Measurements from ENCODE around the gene ABCA6. TPM values are rescaled to one million over a fixed set of nuclear protein-coding genes. Genes with fewer than 3 reads are reported as not detected.

ABCA6 gene
- total and polyA plus RNA-seq, 2 of the 13 experiments (the other 11 are each of a cell fraction or from before 2014, with no cell fraction given) = 0.05 to 0.11 TPM

DNA sequence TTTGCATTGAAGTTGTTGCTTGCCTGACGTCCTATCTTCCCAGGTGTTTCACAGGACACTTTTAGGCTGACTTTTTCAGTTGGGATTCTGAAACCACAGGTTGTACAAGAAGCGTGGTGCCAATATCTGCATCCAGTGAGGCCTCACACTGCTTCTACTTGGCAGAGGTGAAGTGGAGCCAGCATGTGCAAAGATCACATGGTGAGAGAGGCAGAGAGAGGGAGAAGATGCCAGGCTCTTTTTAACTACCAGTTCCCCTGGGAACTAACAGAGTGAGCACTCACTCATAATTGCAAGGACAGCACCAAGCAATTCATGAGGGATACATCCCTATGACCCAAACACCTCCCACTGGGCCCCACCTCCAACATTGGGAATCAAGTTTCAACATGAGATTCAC is 5.8 kb upstream of the ABCA6 start:
- no peak for DNase-seq (ENCODE audit: low spot score)
- in situ Hi-C loops (cut with HindIII; ENCODE audit: extremely low pct_ligation_motif_present, low pct_unique_long_range_greater_than_20kb) = no loop called here
- Histone ChIP-seq H4K20me1 (ENCODE audit: insufficient read depth, low read length) (no peaks in the 10 kb centered on the region), H3K9me3 (ENCODE audit: low read length) (no peaks in the 10 kb centered on the region), H3K27ac (ENCODE audit: extremely low read length, insufficient read depth, low read length) (no peak overlapping the region), H3K4me3 (replicated peaks in 1 of 3; ENCODE audit: insufficient read depth in 1 of 3, low read depth in 2 of 3, low read length in 3 of 3) (no peak overlapping the region), H3K36me3 (replicated peaks in 1 of 2; ENCODE audit: control insufficient read depth in 1 of 2, insufficient read depth in 2 of 2, low read length in 2 of 2) (no peaks in the 10 kb centered on the region), H2AFZ (ENCODE audit: low read length) (no peak overlapping the region), H3K4me1 (ENCODE audit: insufficient read depth, low read length) (peaks cover under 1% of the 10 kb centered on the region), H3K4me2 (ENCODE audit: low read depth, low read length) (no peak overlapping the region), H3K79me2 (ENCODE audit: insufficient read depth, low read length) (no peaks in the 10 kb centered on the region), H3K9ac (ENCODE audit: insufficient read depth, low read depth, low read length) (no peak overlapping the region), H3K27me3 (ENCODE audit: control insufficient read depth in 1 of 2, insufficient read depth in 2 of 2, low read length in 2 of 2) (peaks cover 0 to 5% of the 10 kb centered on the region in 2 experiments; a peak in 1 of 5 replicates)
- TF ChIP-seq ZNF784 (CRISPR knock-in tag; IDR thresholded peaks at IDR 0.05; ENCODE audit: borderline replicate concordance) (no peak), ARID2 (CRISPR knock-in tag; IDR thresholded peaks at IDR 0.05; ENCODE audit: borderline replicate concordance) (no peak), ZNF772 (CRISPR knock-in tag; IDR thresholded peaks at IDR 0.05) (no peak), MAF1 (CRISPR knock-in tag; IDR thresholded peaks at IDR 0.05; ENCODE audit: borderline replicate concordance) (no peak), NFE2L2 (IDR thresholded peaks at IDR 0.05; ENCODE audit: low read length) (no peak), KDM5B (CRISPR knock-in tag; IDR thresholded peaks at IDR 0.05; ENCODE audit: borderline replicate concordance) (no peak), ZSCAN20 (CRISPR knock-in tag; IDR thresholded peaks at IDR 0.05; ENCODE audit: borderline replicate concordance) (no peak), MTA1 (CRISPR knock-in tag; IDR thresholded peaks at IDR 0.05; ENCODE audit: borderline replicate concordance) (no peak), MTA3 (CRISPR knock-in tag; IDR thresholded peaks at IDR 0.05) (no peak), ZNF317 (CRISPR knock-in tag; IDR thresholded peaks at IDR 0.05) (no peak), BRCA1 (CRISPR knock-in tag; IDR thresholded peaks at IDR 0.05) (no peak), ZNF746 (CRISPR knock-in tag; IDR thresholded peaks at IDR 0.05) (no peak), NR1H2 (CRISPR knock-in tag; IDR thresholded peaks at IDR 0.05; ENCODE audit: borderline replicate concordance, low read depth) (no peak)
- TF ChIP-seq, protein P1, sequence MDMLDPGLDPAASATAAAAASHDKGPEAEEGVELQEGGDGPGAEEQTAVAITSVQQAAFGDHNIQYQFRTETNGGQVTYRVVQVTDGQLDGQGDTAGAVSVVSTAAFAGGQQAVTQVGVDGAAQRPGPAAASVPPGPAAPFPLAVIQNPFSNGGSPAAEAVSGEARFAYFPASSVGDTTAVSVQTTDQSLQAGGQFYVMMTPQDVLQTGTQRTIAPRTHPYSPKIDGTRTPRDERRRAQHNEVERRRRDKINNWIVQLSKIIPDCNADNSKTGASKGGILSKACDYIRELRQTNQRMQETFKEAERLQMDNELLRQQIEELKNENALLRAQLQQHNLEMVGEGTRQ (IDR thresholded peaks at IDR 0.05; ENCODE audit: low read depth, low read length) = no peak
- TF ChIP-seq, protein P1 (CRISPR knock-in tag; IDR thresholded peaks at IDR 0.05; ENCODE audit: borderline replicate concordance) = no peak
- TF ChIP-seq, protein P2, sequence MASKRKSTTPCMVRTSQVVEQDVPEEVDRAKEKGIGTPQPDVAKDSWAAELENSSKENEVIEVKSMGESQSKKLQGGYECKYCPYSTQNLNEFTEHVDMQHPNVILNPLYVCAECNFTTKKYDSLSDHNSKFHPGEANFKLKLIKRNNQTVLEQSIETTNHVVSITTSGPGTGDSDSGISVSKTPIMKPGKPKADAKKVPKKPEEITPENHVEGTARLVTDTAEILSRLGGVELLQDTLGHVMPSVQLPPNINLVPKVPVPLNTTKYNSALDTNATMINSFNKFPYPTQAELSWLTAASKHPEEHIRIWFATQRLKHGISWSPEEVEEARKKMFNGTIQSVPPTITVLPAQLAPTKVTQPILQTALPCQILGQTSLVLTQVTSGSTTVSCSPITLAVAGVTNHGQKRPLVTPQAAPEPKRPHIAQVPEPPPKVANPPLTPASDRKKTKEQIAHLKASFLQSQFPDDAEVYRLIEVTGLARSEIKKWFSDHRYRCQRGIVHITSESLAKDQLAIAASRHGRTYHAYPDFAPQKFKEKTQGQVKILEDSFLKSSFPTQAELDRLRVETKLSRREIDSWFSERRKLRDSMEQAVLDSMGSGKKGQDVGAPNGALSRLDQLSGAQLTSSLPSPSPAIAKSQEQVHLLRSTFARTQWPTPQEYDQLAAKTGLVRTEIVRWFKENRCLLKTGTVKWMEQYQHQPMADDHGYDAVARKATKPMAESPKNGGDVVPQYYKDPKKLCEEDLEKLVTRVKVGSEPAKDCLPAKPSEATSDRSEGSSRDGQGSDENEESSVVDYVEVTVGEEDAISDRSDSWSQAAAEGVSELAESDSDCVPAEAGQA (IDR thresholded peaks at IDR 0.05; ENCODE audit: low read depth) = no peak
- TF ChIP-seq, protein P2 (CRISPR knock-in tag; IDR thresholded peaks at IDR 0.05; ENCODE audit: borderline replicate concordance) = no peak
- TF ChIP-seq, protein P3, sequence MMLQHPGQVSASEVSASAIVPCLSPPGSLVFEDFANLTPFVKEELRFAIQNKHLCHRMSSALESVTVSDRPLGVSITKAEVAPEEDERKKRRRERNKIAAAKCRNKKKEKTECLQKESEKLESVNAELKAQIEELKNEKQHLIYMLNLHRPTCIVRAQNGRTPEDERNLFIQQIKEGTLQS (CRISPR knock-in tag; IDR thresholded peaks at IDR 0.05) = no peak
- ChIA-PET POLR2A (no interaction called here), CTCF (ENCODE audit: low intra/inter-chr PET ratio, low total read pairs) (no interaction called here)
- WGBS (ENCODE audit: low lambda C conversion rate) = 41% methylated on average over 2 of the region's 2 CpGs
- intact Hi-C loops (cut with micrococcal nuclease; ENCODE audit: unreplicated experiment) = no loop called here
- no TSS peak for BruUV-seq (replicated peaks)
- ATAC-seq = no peak
- no peak for FAIRE-seq

All from HepG2 (cell line).